Pancreas (tissue), 10 donors: ENCODE measurements around the gene SPX. TPM values are rescaled to one million over a fixed set of nuclear protein-coding genes. Genes with fewer than 3 reads are reported as not detected.

Experiments used
- ATAC-seq, 4 donors: fragments of 200-7000 bp; cut with Tn5 transposase; one replicate each; pipeline versions ENCODE4 v1.8.0 to v1.9.1; 2020; ENCODE audit warnings: mild to moderate bottlenecking in 4 of 4, moderate library complexity in 4 of 4
- DNase-seq, 6 donors: peaks; one replicate each; pipeline ENCODE4 v3.0.0-alpha.2; 2020
- FAIRE-seq: peaks from 2 replicates; lab custom pipeline; 2012; peaks lifted over from hg19 to GRCh38; lab: Jason Lieb, UNC
- H3K27ac ChIP-seq, 4 donors: fragments of 200-600 bp; sonication (generic); 1 replicate in 3 of 4; 2 replicates in 1 of 4; pipeline versions ENCODE4 v1.5.0 to v1.8.0; 2020
- H3K27me3 ChIP-seq, 4 donors: fragments of 200-600 bp; one replicate each; pipeline ENCODE4 v1.8.0; 2021
- H3K36me3 ChIP-seq, 3 donors: fragments of 200-600 bp; sonication (generic) in 1 of 3; one replicate each; pipeline versions ENCODE4 v1.5.0 to v1.8.0; 2020 to 2021
- H3K4me1 ChIP-seq, 3 donors: fragments of 200-600 bp; one replicate each; pipeline ENCODE4 v1.8.0; 2021
- H3K4me3 ChIP-seq, 4 donors: fragments of 200-600 bp; sonication (generic) in 2 of 4; one replicate each; pipeline versions ENCODE4 v1.5.0 to v1.8.0; 2020 to 2021
- H3K9me3 ChIP-seq, 4 donors: fragments of 200-600 bp; one replicate each; pipeline ENCODE4 v1.8.0; 2021
- WGBS, 2 donors: extraction: QIAGEN DNeasy Blood & Tissue Kit; methylation state at CpG; one replicate each; pipeline ENCODE4 v1.1.7; 2013; 5-methylcytosine and 5-hydroxymethylcytosine counted together
- intact Hi-C, 3 donors: fragments of 100-400 bp; cut with DNase I; formaldehyde crosslinking; loops; one replicate each; pipeline versions ENCODE4 v1.11.1 to v1.14.2; 2022
- polyA plus RNA-seq, 2 donors: library from polyadenylated mRNA; stranded (reverse); fragments of 200-250 nt; gene quantifications; one replicate each; pipeline ENCODE4 v1.2.3, GENCODE V29; 2013
- total RNA-seq, 6 donors: library from RNA; stranded (reverse); fragmentation: NEBNext Ultra II Directional in 4 of 6; extraction: Animal tissue kit (Norgen Biotek cat#: 25700) in 4 of 6; gene quantifications; one replicate each; pipeline versions ENCODE4 v1.2.1 to v1.2.4, GENCODE V29; 2021 to 2023
- TF ChIP-seq, protein P1 (sequence below), 4 donors: fragments of 200-600 bp; sonication (generic) in 3 of 4; IDR thresholded peaks; one replicate each; pipeline versions ENCODE4 v1.5.0 to v1.8.0; 2021; ENCODE audit warnings: antibody characterized with exemption in 4 of 4
- donor health status: healthy with polysubstance abuse.
- donor health status: DM: no; HTN: no; CAD: no; lungs with moderate emphysema.
- donor health status: DM: no; HTN: no; CAD: no.
- donor health status: control.
- donor health status: control.
- donor health status: Bipolar disorder and iron deficiency.
- donor health status: DM: yes; HTN: yes; CAD: no.
- donor health status: DM: no; HTN: no; CAD: no.
- donor health status: DM: no; HTN: no; CAD: no.
- donor health status: DM: yes; HTN: yes; CAD: no.

SPX gene
- total and polyA plus RNA-seq, 8 donors: 11.7 to 31.0 (median 20.3) TPM

DNA sequence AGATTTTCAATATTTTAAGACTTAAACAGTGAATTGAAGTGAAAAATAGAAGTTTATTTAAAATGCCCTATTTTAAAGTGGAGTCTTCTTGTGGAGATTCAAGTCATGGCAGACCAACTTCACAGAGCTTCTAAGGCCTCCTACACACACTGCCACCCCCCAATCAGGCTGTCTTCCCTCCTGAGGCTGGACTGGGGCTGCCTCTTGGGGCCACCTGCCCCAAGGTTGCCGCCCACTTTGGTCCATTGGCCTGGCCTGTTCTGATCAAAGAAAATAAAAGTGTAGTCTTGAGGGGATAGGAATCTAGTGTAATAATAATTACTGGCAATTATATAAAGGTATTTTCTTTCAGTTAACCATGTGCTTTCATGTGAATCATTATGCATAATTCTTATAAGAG is 23.2 kb upstream of the SPX start:
- no peaks in the 10 kb centered on the region for H3K9me3 ChIP-seq
- peak overlapping the region in 2 of 4 donors; percentile 83 to 85 for H3K4me3 ChIP-seq
- peaks cover 6 to 41% (median 35%) of the 10 kb centered on the region in 3 donors for H3K4me1 ChIP-seq
- DNase-seq: no peak
- no peak for FAIRE-seq
- H3K27ac ChIP-seq: no peak overlapping the region
- TF ChIP-seq, protein P1, sequence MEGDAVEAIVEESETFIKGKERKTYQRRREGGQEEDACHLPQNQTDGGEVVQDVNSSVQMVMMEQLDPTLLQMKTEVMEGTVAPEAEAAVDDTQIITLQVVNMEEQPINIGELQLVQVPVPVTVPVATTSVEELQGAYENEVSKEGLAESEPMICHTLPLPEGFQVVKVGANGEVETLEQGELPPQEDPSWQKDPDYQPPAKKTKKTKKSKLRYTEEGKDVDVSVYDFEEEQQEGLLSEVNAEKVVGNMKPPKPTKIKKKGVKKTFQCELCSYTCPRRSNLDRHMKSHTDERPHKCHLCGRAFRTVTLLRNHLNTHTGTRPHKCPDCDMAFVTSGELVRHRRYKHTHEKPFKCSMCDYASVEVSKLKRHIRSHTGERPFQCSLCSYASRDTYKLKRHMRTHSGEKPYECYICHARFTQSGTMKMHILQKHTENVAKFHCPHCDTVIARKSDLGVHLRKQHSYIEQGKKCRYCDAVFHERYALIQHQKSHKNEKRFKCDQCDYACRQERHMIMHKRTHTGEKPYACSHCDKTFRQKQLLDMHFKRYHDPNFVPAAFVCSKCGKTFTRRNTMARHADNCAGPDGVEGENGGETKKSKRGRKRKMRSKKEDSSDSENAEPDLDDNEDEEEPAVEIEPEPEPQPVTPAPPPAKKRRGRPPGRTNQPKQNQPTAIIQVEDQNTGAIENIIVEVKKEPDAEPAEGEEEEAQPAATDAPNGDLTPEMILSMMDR (IDR thresholded peaks at IDR 0.05): no peak
- intact Hi-C loops: no loop called here
- H3K36me3 ChIP-seq: peaks cover 0 to 2% (median 0%) of the 10 kb centered on the region in 3 donors
- WGBS, 2 donors: 63 to 94% methylated on average over 1 of the region's 1 CpG
- no peaks in the 10 kb centered on the region for H3K27me3 ChIP-seq
- ATAC-seq: no peak

DNA sequence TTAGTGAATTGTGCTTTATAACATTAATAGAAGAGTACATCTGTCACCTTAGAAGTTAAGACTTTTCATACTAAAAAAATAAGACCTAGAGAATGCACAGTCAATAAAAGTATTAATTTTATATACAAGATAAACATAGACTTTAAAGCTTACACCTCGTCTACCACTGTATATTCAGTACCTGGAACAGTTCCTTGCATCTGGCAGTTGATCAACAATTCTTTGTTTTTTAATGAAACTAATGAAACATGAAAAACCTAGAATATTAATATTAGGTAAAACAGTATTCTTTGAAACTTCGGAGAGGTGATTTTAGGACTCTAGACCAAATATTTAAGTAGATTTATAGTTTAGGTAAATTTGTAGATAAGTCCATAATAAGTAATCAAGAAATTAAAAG is 20.2 kb upstream of the SPX start:
- H3K36me3 ChIP-seq: peaks cover 0 to 7% (median 0%) of the 10 kb centered on the region in 3 donors
- no peaks in the 10 kb centered on the region for H3K27me3 ChIP-seq
- H3K4me1 ChIP-seq: peaks cover 0 to 28% (median 16%) of the 10 kb centered on the region in 3 donors
- DNase-seq (no peak), ATAC-seq (no peak), FAIRE-seq (no peak)
- H3K4me3 ChIP-seq: no peak overlapping the region
- TF ChIP-seq, protein P1 (IDR thresholded peaks at IDR 0.05): no peak
- H3K27ac ChIP-seq: no peak overlapping the region
- intact Hi-C loops: no loop called here
- no peaks in the 10 kb centered on the region for H3K9me3 ChIP-seq
- WGBS, 2 donors: 32 to 43% methylated on average over 2 of the region's 2 CpGs

DNA sequence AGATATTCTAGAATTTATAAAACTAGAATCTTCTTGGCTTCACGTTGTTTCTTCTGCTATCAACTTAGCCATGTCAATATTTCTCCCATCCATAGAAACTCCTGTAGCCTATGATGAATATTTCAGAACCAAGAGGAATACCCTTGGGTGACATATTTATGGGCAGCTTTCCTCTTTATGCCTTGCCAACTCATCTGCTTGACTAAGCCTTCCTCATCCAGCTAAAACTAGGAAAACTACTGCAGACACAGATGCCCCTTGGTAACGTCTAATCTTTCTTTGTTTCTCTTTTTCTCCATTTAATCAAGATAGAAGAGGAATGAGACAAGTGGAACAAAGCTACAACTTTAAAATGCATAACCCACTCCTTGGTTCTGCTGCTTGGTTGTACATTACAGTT is 18.2 kb upstream of the SPX start:
- intact Hi-C loops: no loop called here
- Histone ChIP-seq H3K4me3 (no peak overlapping the region), H3K27me3 (no peaks in the 10 kb centered on the region), H3K27ac (no peak overlapping the region), H3K9me3 (no peaks in the 10 kb centered on the region), H3K4me1 (peaks cover 0 to 26% (median 15%) of the 10 kb centered on the region in 3 donors), H3K36me3 (peaks cover 0 to 7% (median 0%) of the 10 kb centered on the region in 3 donors)
- TF ChIP-seq, protein P1 (IDR thresholded peaks at IDR 0.05): no peak
- DNase-seq: no peak
- no peak for FAIRE-seq
- 70 to 74% methylated on average over 2 of the region's 2 CpGs for WGBS, 2 donors
- ATAC-seq: no peak

DNA sequence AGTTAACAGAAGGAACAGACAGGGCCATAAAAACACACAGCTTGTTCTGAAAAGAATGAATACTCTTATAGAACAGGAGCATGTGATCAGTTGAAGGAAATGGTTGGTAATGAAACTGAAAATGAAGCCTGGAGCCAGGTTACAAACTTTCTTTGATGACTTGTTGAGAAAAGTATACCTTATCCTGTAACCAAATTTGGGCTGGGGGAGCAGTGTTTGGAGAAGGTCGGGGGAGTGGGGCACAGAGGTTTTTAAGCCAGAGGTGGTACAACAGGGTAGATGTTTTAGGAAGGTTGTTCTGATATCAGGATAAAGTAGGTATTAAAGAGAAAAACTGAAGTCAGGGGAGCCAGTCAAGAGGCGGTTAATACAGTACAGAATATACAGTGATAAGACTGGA is 16.3 kb upstream of the SPX start:
- ATAC-seq: no peak
- Histone ChIP-seq H3K4me1 (peaks cover 0 to 9% (median 9%) of the 10 kb centered on the region in 3 donors), H3K9me3 (no peaks in the 10 kb centered on the region), H3K36me3 (peaks cover 0 to 15% (median 0%) of the 10 kb centered on the region in 3 donors), H3K27ac (no peak overlapping the region), H3K27me3 (no peaks in the 10 kb centered on the region), H3K4me3 (no peak overlapping the region)
- 45 to 49% methylated on average over 2 of the region's 2 CpGs for WGBS, 2 donors
- DNase-seq: no peak
- FAIRE-seq: no peak
- intact Hi-C loops: no loop called here
- TF ChIP-seq, protein P1 (IDR thresholded peaks at IDR 0.05): no peak

DNA sequence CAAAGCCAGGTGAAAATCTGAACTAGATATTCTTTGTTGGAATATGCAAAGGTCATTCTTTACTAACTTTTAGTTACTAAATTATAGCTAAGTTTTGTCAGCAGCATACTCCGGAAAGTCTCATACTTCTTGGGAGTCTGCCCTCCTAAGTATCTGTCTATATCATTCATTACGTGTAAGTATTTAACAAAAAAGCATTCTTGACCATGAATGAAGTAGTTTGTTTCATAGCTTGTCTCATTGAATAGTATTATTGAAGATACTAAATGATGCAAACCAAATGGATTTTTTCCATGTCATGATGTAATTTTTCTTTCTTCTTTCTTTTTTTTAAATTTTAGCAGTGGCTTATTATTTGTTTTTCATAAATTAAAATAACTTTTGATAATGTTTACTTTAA is 9.8 kb upstream of the SPX start:
- H3K27me3 ChIP-seq: no peaks in the 10 kb centered on the region
- DNase-seq (no peak), ATAC-seq (no peak), FAIRE-seq (no peak)
- H3K36me3 ChIP-seq: peaks cover 0 to 8% (median 7%) of the 10 kb centered on the region in 3 donors
- TF ChIP-seq, protein P1 (IDR thresholded peaks at IDR 0.05): no peak
- 94 to 95% methylated on average over 2 of the region's 2 CpGs for WGBS, 2 donors
- no peak overlapping the region for H3K4me3 ChIP-seq
- H3K9me3 ChIP-seq: no peaks in the 10 kb centered on the region
- H3K27ac ChIP-seq: no peak overlapping the region
- no peaks in the 10 kb centered on the region for H3K4me1 ChIP-seq
- intact Hi-C loops: no loop called here
